Large intestine (tissue), 3 donors: ENCODE results near the gene TNNT2. TPM values are rescaled to one million over a fixed set of nuclear protein-coding genes. Genes with fewer than 3 reads are reported as not detected.
A peak's percentile ranks its signal among the peaks of the same experiment; 100 is the strongest.

Experiments
- DNase-seq, 2 donors: peaks; one replicate each; pipeline versions ENCODE4 v3.0.0 to v3.0.0-alpha.2; 2013
- H3K27ac ChIP-seq: one replicate; pipeline ENCODE4 v1.5.1; 2013; ENCODE audit warnings: low read length
- H3K27me3 ChIP-seq: 2 replicates; pipeline ENCODE4 v1.6.1; 2013; ENCODE audit warnings: low read length; ENCODE audit not compliant: control insufficient read depth, insufficient read depth
- H3K36me3 ChIP-seq: 2 replicates; pipeline ENCODE4 v1.6.1; 2013; ENCODE audit warnings: low read length; ENCODE audit not compliant: control insufficient read depth, insufficient read depth
- H3K4me1 ChIP-seq: one replicate; pipeline ENCODE4 v1.6.1; 2013; ENCODE audit warnings: low read length; ENCODE audit not compliant: control insufficient read depth, insufficient read depth
- H3K4me3 ChIP-seq: one replicate; pipeline ENCODE4 v1.5.1; 2013; ENCODE audit warnings: low read length
- H3K9me3 ChIP-seq: one replicate; pipeline ENCODE4 v1.6.1; 2013; ENCODE audit warnings: mild to moderate bottlenecking, low read depth, low read length, moderate library complexity; ENCODE audit not compliant: control insufficient read depth
- WGBS: methylation state at CpG from one replicate; pipeline ENCODE4 v1.1.5; 2013; ENCODE audit warnings: low lambda C conversion rate; ENCODE audit not compliant: insufficient coverage; 5-methylcytosine and 5-hydroxymethylcytosine counted together
- polyA plus RNA-seq: library from polyadenylated mRNA; unstranded; fragments of 120-200 nt; gene quantifications from one replicate; pipeline ENCODE4 v1.2.1, GENCODE V29; 2013

Gene TNNT2
- polyA plus RNA-seq, 1 donor, result 20.8 TPM

DNA sequence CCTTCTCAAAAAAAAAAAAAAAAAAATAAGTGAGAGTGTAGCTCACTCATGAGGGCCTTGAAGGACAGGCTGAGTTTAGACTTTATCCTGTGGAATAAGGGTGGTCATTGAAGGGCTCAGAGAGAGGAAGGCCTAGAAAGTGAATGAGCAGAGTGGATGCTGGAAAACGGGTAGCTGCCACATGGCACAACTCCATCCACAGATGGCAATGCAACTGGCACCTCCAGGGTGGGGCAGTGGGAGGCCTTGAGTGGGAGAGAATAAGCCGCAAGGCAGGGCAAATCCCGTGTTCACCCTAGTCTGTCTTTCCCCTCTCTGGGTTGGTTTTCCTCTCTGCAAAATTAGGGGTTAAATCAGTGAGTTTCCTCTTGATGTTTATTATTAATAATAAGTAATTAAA, 41.0 kb upstream of the TNNT2 start:
- no peaks in the 10 kb centered on the region for H3K4me1 ChIP-seq
- H3K36me3 ChIP-seq, result peaks cover 4% of the 10 kb centered on the region
- no peaks in the 10 kb centered on the region for H3K9me3 ChIP-seq
- DNase-seq, result no peak
- H3K4me3 ChIP-seq, result no peak overlapping the region
- H3K27me3 ChIP-seq, result no peaks in the 10 kb centered on the region
- no peak overlapping the region for H3K27ac ChIP-seq
- WGBS, result no CpG with 5 or more reads among the region's 3 CpGs

DNA sequence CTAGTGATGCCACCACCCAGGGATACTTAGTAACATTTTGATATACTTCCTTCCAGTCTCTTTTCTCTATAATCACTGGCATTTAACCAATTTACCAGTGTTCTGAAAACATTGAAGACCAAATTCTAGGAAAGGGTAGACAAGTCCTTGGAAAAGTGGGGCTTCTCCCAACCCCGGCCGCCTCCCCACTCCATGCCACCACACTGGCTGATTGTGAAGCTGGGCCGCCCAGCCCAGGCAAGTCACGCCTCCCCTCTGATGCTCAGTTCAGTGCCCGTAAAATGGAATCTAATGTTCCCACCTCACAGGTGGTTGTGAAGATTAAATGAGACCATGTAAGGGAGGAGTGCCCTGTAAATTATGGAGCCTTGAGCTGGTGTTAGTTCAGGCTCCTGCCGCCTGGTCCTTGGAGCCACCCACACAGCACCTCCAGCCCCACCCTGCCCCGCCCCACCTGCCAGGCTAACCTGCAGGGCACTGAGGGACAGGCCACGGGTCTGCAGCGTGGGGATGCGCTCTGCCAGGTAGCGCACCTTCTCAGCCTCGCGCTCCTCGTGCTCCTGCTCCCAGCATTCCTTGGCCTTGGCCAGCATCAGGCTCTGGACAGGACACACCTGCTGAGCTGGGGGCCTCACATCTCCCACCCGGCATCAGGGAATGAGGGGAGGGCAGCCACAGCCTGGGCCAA, 36.7 kb upstream of the TNNT2 start:
- no peaks in the 10 kb centered on the region for H3K4me1 ChIP-seq
- peaks cover 22% of the 10 kb centered on the region for H3K36me3 ChIP-seq
- no peak for DNase-seq
- no CpG with 5 or more reads among the region's 15 CpGs for WGBS
- H3K9me3 ChIP-seq, result no peaks in the 10 kb centered on the region
- H3K27ac ChIP-seq, result no peak overlapping the region
- H3K27me3 ChIP-seq, result no peaks in the 10 kb centered on the region
- no peak overlapping the region for H3K4me3 ChIP-seq

DNA sequence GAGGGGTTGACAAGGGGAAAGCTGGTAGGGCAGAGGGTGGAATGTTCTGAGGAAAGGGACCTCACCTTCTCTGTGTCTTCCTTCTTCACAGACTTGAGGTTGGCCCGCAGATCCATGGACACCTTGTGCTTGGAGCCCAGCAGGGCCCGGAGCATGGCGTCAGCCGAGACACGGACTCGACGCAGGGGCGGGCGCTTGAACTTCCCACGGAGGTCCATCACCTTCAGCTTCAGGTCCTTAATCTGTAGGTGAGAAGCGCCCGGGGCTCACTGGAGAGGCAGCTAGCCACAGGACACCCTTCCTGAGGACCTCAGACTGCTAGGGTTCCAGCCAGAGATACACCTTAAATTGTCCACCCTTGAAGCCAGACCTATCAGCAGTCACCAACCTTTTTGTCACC, 33.8 kb upstream of the TNNT2 start:
- Histone ChIP-seq H3K4me3 (no peak overlapping the region), H3K9me3 (no peaks in the 10 kb centered on the region), H3K36me3 (peaks cover 18% of the 10 kb centered on the region), H3K4me1 (peaks cover 16% of the 10 kb centered on the region), H3K27ac (no peak overlapping the region), H3K27me3 (no peaks in the 10 kb centered on the region)
- WGBS, result no CpG with 5 or more reads among the region's 12 CpGs
- DNase-seq, result no peak

DNA sequence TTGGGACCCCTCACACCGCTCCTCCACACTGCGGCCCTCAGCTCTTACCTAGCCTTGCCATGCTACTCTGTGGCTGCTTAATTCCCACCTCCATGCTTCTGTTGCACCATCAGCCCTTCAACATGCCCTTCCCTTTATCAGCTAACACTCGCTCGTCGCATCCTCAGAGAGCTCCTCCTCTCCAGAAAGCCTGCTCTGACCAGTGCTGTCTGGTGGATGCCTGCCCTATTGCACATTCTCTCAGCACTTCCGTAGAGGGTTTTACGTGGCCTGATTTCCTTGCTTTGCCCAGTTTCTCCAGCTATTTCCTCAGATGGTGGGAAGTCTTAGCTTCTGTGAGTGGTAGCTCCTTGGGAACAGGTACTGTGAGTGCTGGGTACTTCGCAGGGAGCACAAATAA, 32.0 kb upstream of the TNNT2 start:
- no peaks in the 10 kb centered on the region for H3K9me3 ChIP-seq
- DNase-seq, result no peak
- peaks cover 33% of the 10 kb centered on the region for H3K4me1 ChIP-seq
- peaks cover 18% of the 10 kb centered on the region for H3K36me3 ChIP-seq
- H3K4me3 ChIP-seq, result no peak overlapping the region
- no peaks in the 10 kb centered on the region for H3K27me3 ChIP-seq
- 76% methylated on average over 3 of the region's 8 CpGs for WGBS
- no peak overlapping the region for H3K27ac ChIP-seq

DNA sequence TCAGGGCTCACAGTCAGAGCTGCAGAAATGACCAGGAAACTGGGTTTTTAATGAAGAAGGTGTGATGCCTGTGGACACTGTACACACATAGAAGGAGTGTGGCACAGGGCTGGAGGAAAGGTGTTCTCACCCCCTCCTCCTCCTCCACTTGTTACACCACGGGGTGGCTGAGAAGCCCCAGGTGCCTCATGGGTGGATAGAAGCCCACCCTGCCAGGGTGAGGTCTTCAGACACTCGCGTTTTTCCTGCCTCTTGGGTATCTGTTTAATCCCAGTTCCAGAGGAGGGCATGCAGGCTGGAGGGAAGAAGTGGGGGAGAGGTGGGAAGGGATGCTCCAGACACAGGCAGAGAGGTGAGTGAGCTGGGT, 31.3 kb upstream of the TNNT2 start:
- WGBS, result no CpG with 5 or more reads among the region's 3 CpGs
- Histone ChIP-seq H3K4me3 (no peak overlapping the region), H3K9me3 (no peaks in the 10 kb centered on the region), H3K4me1 (peaks cover 39% of the 10 kb centered on the region), H3K27me3 (no peaks in the 10 kb centered on the region), H3K27ac (no peak overlapping the region), H3K36me3 (peaks cover 18% of the 10 kb centered on the region)
- DNase-seq, result no peak

DNA sequence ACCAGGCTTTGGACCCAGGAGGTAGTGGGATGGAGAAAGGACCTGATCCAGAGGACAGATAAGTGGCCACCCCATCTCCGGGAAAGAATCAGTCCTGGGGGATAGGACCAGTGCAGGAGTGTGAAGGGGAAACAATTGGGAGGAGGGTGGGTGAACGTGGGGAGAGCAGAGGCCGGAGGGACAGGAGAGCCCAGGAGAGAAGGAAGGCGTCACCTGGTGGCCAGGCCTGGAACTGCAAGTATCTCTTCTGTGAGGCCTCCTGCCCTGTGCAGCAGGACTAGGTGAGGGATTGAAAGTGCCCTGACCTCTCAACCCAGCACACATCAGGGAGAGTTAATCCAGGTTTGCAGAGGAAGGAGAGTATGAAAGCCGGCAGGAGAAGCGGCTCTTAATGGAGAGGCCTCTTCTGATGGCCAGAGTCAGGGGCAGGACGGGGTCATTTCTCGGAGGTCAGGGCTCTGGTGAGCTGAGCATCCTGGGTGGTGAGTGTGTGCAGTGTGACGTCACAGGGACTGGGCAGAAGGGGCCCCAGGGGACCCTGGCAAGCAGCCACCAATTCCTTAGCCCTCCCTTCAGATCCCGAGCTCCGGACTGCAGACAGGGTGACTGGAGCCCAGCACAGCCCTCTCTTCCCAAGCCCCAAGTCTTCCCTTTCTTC, 30.8 kb upstream of the TNNT2 start:
- Histone ChIP-seq H3K4me3 (no peak overlapping the region), H3K9me3 (no peaks in the 10 kb centered on the region), H3K27me3 (no peaks in the 10 kb centered on the region), H3K36me3 (peaks cover 18% of the 10 kb centered on the region), H3K4me1 (peaks cover 42% of the 10 kb centered on the region), H3K27ac (no peak overlapping the region)
- peak; percentile 75 to 81 for DNase-seq
- 10% methylated on average over 2 of the region's 11 CpGs for WGBS

DNA sequence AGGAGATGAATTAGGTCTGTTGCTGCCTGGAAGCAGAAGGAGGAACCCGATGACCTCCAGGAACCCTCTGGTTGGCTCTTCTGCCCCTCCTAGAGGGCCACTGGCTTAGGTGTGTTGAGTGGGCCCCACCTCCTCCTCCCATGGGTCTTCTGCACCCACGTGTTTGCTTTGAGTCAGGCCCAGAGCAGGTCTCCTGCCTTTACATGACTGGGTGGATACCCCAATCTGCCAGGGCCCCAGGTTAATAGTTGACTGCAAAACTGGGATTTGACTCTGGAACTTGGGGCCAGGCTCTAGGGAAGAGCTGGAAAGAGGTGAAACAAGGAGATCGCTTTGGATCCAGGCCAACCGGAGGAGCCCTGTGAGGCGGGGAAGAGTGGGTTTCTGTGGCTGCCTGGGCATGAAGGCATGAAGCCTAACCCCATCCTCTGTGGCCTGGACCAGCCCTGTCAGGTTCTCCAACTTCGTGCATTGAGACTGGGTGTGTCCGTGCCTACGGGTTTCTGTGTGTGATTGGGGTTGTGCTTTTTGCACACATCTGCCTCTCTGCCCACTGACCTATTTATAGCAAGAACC, 29.4 kb upstream of the TNNT2 start:
- Histone ChIP-seq H3K4me1 (peaks cover 54% of the 10 kb centered on the region), H3K9me3 (no peaks in the 10 kb centered on the region), H3K36me3 (peaks cover 8% of the 10 kb centered on the region), H3K27me3 (no peaks in the 10 kb centered on the region), H3K27ac (peak overlapping the region; percentile 98), H3K4me3 (no peak overlapping the region)
- peak; percentile 90 to 96 for DNase-seq
- no CpG with 5 or more reads among the region's 8 CpGs for WGBS

DNA sequence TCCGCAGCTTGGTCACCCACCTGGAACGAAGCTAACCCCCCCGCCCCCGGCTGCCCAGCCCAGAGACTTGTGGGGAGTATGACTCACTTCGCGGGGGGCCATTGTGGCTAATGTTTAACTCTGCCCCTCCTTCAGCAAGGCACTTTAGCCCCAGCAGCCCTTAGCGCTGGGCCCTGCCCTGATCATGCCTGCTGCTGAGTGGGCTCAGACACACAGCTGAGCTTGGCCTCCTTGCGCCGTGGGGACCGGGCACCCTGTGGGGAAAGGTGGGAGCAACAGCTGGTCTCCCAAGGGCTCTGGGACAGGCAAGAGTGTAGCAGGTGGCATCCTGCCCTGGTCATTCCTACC, 28.0 kb upstream of the TNNT2 start:
- Histone ChIP-seq H3K4me3 (peak overlapping the region; percentile 17), H3K4me1 (peaks cover 68% of the 10 kb centered on the region), H3K9me3 (no peaks in the 10 kb centered on the region), H3K27ac (peak overlapping the region; percentile 98), H3K27me3 (peaks cover under 1% of the 10 kb centered on the region), H3K36me3 (peaks cover 5% of the 10 kb centered on the region)
- WGBS, result no CpG with 5 or more reads among the region's 10 CpGs
- DNase-seq, result peak; percentile 94 to 97

DNA sequence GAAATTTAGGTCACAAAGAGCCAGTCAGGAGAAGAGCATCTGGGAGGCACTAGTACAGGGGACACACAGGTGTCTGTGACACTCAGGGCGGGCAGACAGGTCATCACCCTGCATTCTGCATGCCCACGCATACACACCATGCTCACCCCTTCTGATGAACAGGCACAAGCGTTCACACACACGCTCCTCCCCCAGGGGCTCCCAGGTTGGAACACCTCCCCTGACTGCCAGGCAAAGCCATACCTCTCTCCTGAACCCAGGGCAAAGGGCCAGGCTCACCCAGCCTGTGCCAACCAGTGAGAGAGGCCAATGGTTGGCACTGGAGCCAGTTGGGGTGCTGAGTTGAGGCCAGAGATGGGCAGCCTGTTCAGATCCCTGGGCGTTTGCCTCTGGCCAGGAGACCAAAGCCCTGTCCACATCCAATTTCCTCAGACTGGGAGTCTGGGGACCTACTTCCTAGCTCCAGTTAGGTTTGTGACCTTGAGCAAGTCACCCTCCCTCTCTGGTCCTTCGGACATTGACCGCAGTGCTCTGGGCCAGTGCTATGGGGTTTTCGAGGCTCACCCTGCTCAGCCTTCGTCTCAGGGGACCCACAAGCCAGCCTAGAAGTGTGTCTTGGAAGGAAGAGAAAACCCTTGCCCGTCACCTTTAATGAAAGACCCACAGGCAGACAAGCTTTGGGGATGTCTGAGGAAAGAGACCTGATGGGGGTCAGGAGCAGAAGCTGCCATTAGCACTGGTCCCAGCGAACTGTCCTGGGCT, 27.4 kb upstream of the TNNT2 start:
- Histone ChIP-seq H3K9me3 (no peaks in the 10 kb centered on the region), H3K4me3 (peak overlapping the region; percentile 17), H3K27ac (peak overlapping the region; percentile 98), H3K27me3 (peaks cover 6% of the 10 kb centered on the region), H3K4me1 (peaks cover 73% of the 10 kb centered on the region), H3K36me3 (peaks cover 5% of the 10 kb centered on the region)
- DNase-seq, result peak in 1 of 2 donors; percentile 53
- no CpG with 5 or more reads among the region's 11 CpGs for WGBS

DNA sequence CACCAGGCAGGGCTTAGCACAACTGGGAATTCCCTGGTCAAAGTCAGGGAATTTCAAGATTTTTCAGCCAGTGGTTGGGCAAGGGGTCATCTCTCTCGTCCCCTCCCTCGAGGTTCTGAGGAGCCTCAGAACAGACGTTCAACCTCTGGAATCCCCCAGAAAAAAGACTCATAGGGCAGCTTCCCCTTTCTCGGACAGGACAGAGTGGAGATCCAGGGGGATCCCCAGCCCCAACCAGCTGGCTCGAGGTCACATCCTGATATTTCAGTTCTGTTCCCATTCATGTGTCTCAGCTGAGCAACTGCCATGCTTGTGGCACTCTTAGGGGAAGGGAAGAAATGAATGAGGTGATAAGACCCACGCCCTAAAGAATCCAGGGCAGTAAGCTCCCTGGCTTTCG, 26.6 kb upstream of the TNNT2 start:
- H3K4me1 ChIP-seq, result peaks cover 73% of the 10 kb centered on the region
- H3K27ac ChIP-seq, result peak overlapping the region; percentile 98
- H3K27me3 ChIP-seq, result peaks cover 11% of the 10 kb centered on the region
- H3K9me3 ChIP-seq, result no peaks in the 10 kb centered on the region
- no CpG with 5 or more reads among the region's 7 CpGs for WGBS
- peak in 1 of 2 donors; percentile 62 for DNase-seq
- H3K4me3 ChIP-seq, result no peak overlapping the region
- peaks cover 5% of the 10 kb centered on the region for H3K36me3 ChIP-seq
